CD4-positive, alpha-beta T cell treated with Interleukin-10 for 1 hour (primary cell): ENCODE results near the gene SPECC1L.

Source experiments
- DNase-seq: peaks from one replicate; pipeline ENCODE4 v3.0.0-alpha.2; 2020

Gene SPECC1L

DNA sequence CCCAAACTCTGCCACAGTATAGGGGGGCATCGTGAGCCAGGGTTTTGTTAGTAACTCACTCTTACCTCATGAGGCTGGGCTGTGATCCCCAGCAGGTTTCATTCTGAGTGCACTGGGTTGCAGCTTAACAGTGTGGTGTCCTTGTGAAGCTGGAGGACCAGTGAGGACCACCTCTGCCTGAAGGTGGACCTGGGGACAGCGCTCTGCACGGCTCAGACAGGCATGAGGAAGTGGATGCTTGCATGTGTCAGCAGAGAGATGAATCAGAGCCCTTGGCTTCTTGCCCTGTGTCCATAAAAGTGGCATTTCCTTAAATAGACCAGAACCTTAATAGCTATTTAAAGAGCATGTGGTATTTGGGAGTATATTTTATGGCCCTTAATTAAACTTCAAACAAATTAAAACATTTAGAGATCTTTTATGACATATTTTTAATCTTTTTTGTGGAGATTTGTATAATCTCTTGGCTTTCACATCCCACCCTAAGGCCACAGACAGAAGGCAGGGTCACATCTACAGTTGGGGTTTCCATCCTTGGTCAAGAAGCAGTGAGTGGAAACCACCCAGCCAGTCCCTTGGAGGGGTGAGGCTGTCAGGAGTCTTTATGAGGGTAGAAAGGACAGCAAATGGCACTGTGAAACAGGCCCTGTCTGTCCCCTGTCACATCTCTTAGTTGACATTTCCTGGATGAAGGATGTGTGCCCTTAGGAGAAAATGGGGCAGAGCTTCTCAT, 132.0 kb downstream of the SPECC1L start:
- DNase-seq: no peak

DNA sequence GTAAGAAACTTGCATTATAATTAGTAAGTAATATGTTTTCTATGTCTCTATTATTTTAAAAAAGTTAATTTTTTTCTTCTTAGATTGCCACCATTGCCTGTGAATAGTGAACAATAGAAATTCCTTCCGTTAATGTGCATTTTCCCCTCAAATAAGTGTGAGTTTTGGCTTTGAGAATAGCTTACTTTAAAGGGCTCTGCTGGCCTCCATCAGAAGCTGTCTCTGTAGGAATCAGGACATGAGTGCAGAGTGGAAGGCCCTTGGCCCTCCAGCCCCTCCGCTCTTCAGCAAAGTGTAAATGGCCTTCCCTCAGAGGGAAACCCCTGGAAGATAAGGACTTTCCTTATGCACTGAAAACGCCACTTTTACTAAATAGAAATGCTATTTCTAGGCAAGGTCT, 132.7 kb downstream of the SPECC1L start:
- no peak for DNase-seq

DNA sequence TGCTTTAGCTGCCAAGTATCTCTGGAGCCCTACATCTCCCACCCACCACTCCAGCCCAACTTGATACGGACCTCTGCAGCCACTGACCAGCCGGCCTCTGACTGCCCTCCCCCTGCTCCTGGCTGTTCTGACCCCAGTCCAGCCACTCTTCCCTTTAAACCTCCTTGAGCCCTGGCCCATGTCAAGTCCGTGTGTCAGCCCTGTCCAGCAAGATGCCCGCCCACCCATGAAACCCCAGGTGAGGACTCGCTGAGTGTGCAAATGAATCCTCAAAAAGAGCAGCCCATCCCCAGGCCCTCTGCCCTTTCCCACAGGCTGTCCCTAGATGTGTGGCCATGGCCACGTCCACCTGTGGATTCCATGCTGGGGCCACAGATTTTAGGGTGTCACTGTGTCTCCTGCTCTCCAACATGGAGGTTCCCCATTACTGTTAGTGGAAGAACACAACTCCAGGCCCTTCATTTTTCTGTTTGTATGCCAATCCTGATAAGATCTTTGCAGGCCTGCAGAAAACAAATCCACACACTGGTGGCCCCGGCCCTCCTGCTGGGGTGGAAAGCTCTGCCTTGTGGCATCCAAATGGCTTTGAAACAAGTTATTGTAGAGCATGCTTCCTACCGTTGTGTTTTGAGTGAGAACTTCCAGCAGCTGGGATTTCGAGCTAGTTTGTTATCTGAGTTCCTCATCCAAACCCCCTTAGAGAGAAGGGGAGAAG, 134.1 kb downstream of the SPECC1L start:
- no peak for DNase-seq

DNA sequence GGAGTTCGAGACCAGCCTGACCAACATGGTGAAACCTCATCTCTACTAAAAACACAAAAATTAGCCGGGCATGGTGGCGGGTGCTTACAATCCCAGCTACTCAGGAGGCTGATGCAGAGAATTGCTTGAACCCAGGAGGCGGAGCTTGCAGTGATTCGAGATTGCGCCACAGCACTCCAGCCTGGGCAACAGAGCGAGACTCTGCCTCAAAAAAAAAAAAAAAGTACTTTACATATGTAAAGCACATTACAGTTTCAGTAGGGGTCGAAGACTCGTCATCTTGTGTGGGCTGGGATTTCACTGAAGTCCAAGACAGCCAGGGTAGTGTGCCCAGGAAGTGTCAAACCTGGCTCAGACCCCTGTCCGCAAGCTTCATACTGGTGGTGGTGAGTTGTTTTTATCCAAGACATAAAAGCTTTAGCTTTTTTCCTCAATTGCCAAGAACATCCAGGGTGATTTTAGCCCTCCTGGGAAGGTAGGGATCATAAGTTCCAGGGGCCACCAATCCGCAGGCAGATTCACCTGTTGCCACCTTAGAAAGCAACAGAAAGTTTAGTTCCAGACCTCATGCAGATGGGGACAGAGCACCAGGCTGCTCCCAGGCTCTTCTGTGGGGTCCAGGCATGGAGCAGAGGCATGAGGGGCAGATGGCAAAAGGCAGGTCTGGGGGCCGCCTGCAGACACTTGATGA, 135.1 kb downstream of the SPECC1L start:
- DNase-seq: no peak

DNA sequence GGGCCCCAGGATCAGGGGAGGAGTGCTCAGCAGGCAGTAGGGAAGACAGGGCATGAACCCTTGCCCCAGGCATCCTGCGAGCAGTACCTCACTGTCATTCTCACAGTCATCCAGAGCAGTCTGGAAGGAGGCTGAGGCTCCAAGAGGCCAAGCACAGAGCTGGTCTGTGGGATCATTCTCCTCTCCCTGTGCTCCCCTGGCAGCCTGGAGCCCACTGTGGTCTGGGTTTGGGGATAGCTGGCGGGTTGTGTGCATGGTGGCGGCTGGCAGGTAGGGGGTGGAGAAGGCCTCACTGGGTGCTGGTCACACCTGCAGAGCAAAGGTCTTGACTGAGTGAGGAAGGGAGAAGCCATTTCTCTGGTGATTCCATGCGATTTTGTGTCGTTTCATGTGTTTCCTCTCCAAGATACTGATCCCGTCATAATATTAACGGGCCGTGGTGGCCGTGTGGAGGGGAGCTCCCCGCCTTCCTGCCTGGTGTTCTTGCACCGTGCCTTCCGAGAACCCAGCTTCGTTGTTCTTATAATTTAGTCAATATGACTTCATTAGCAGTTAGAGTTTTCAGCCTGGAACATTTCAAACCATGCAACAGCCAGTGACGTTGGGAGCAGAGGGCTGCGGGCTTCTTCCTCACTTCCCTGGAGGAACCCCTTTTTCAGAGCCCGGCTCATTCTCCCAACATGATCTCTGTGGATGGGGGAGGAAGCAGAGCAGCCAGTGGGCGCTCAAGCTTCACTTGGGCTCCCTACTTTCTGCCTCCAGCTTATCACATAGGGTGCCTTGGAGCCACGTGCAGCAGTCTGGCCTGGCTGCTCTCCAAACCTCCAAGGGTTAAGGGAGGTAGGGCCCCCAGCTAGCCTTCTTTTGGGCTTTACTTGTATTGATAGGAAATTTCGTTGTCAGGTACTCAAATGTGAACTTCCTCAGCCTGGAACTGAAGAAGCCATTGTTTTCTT, 136.0 kb downstream of the SPECC1L start:
- DNase-seq: no peak

DNA sequence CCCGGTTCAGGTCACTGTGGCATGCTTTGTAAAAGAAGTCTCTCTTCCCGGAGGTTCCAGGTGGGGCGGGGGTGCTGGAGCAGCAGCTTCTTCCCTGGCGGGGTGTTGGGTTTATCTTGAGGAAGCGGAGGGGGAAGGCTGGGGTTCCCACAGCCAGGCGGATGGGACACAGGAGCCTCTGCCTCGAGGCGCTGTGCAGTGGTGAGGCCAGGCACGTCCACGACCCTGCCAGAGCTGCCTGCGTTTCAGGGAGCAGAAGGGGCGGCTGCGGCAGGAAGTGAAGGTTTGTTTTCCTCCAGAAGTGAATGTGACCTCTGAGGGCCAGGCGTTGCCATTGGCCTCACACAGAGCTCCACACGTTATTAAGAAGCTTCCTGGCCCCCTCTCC, 136.6 kb downstream of the SPECC1L start:
- DNase-seq: no peak

DNA sequence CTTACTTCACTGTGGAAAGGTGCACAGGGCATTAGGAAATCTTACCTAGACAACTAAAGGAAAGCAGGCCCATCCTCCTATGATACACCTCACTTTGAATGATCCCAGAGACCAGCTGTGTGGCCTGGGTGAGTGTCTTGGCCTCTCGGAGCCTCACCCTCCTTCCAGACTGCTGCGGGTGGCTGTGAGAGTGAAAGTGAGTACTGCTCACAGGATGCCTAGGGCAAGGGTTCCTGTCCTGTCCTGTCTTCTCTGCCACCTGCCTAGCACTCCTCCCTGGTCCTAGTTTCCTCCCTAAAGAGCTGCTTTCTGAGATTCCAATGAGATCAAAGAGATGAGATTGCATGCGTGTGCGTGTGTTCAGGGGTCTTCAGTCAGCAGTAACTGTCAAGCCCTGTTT, 137.3 kb downstream of the SPECC1L start:
- DNase-seq: no peak

DNA sequence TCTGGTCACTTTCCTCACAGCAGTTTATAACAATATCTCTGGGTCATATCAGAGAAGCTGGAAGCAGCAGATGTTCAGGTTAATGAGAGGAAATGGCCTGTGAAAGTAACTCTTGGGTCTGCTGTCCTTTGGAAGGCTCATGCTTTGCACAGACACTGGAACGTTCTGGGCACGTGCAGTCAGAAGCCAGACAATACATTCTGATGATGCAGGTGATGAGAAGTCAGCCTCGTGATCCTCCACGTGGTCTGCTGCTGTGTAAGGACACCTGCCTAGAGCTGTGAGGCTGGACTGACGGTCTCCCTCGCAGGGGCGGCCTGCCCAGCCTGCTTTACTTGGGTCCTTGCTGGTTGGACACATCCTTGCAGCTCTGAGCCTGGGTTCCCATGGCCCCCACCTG, 138.0 kb downstream of the SPECC1L start:
- DNase-seq: no peak

DNA sequence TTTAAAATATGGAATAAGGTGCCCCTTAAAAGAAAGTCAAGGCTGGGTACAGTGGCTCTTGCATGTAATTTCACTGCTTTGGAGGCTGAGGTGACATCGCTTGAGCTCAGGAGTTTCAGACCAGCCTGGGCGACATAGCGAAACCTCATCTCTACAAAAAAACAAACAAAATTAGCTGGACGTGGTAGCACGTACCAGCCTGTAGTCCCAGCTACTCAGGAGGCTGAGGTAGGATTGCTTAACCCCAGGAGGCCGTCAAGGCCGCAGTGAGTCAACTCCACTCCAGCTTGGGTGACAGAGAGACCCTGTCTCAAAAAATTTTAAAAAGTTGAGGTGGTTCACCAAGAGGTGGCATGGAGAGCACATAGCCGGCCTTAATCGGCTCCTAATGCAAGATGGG, 139.1 kb downstream of the SPECC1L start:
- DNase-seq: no peak

DNA sequence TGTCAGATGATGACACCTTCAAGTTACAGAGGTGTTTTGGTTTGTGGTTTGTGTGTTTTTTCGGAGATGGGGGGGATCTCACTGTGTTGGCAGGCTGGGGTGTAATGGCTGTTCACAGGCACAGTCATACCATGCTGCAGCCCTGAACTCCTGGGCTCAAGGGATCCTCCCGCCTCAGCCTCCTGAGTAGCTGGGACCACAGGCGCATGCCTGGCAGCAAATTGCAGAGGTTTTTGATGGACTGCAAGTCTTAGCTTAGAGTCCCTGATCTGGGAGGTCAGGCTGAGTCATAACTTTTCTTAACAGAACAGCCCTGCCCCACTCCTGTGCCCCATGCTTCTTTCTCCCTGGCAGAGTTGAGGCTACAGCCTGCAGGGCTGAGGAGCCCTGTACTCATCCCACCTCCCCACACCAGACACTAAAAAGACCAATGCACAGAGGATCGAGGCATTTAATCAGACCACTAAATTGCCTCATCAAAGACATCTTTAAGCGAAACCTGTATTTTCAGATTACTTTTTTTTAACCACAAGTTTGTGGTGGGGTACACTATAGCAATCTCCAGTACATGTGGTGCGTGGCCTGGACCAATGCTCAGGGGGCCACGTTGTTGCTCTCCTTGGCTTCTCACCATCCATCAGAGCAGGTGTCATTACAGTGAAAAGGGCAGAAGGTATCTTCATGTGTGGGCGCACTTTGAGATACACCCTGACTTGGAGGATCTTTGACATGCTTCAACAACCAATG, 139.7 kb downstream of the SPECC1L start:
- peak; percentile 32 for DNase-seq

DNA sequence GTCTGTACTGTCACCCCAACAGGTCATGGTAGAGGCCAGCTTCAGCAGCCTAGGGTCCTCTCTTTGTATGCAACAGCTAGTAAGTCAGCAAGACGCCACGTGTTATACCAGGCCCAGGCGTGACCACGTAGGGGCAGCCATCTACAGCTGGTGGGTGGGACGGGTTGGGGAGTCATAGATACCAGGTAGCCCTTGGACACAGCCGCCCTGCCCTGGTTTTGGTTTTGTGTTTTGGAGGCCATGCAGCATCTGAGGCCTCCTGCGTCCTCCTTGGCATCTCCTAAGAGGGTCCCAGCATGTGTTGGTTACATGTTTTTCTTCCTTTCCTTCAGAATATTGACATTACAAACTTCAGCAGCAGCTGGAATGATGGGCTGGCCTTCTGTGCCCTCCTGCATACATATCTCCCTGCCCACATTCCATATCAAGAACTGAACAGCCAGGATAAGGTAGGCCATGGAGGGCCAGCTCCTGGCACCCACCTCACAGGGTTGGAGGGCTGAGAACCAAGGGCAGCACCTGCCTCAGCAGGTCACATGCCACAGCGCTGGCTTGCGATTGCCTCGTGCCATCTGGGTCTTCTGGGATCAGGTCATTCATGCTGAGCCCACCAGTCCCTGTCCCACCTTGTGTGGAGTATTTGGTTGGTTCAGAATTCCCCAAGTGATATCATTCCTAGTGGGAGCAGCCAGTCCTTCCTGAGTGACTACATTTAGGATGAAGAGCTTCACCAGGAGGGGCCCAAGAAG, 140.8 kb downstream of the SPECC1L start:
- no peak for DNase-seq

DNA sequence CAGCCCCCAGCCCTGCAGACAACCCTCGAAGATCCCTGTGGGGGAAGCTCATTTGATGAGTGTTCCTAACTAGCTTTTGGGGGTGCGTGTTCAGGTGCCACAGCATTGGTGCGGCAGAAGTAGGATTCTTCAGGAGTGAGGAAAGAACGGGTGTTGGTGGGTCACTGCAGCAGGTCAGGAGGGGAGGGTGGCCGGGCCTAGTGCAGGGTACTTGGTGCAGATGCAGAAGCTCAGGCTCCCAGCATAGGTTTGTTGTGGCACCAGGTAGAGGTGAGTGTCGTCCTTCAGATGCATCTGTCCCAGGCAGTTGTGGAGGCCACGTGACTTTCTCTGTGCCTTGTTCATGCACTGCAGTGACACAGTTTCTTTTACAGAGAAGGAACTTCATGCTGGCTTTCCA, 141.6 kb downstream of the SPECC1L start:
- no peak for DNase-seq

DNA sequence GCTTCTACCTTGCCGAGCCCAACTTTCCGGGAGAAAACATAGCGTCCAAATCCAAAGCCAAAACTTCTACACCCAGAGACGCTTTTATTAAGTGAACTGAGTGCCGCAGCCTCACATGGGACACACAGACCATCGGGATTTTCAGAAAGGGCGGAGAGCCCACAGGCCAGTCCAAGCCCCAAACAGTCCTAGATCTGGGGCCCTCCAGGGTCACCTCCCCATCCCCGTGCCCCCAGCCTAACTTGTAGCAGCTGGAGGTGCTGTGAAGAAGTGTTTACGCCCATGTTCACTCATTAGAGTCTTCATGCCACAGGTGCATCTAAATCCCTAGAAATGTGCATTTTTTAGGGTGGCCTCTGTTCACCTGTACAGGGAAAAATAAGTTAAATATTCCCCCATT, 142.6 kb downstream of the SPECC1L start:
- no peak for DNase-seq

DNA sequence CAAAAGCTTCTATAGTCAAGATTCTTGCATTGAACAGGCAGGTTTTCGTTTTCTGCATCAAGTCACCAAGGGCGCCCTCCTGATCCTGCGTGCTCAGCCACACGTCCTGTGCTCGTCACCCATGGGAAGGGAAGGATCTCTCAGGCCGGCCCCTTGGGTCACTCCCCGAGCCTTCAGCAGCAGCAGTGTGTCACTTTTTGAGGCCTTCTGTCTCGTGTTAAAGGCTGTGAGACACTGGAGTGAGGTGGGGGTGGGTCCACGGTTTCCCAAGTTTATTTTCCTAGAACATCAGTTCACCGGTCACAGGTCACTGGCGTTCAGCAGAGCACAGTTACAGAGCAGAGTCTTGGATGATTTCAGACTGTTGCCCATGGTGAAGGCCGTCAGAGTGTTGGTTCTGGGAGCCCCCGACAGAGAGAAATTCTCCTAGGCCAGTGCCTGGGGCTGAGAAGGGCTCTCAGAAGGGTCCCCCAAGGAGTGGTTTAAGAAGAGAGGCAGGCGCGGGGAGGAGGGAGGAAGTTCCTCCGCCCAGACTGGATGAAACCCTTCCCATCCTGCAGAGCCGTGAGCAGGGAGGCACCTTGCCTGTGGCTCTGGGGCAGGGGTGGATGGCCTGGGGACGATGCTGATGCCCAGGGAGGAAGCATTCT, 143.2 kb downstream of the SPECC1L start:
- DNase-seq: no peak

DNA sequence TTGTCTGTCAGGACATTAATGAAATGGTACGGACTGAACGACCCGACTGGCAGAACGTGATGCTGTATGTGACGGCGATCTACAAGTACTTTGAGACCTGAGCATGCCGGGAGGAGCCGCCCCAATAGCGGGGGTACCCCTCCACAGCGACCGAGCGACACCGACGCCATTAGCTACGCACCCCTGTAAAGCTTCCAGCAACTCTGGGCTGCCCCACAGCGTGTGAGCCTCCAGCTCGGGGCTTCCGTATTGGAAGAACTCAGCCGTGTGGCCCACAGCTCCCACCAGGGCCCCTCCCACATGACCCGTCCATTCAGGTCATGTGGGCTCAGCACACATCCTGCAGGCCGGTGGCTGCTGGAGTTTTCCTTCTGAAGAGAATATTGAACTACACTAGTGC, 143.9 kb downstream of the SPECC1L start:
- no peak for DNase-seq

DNA sequence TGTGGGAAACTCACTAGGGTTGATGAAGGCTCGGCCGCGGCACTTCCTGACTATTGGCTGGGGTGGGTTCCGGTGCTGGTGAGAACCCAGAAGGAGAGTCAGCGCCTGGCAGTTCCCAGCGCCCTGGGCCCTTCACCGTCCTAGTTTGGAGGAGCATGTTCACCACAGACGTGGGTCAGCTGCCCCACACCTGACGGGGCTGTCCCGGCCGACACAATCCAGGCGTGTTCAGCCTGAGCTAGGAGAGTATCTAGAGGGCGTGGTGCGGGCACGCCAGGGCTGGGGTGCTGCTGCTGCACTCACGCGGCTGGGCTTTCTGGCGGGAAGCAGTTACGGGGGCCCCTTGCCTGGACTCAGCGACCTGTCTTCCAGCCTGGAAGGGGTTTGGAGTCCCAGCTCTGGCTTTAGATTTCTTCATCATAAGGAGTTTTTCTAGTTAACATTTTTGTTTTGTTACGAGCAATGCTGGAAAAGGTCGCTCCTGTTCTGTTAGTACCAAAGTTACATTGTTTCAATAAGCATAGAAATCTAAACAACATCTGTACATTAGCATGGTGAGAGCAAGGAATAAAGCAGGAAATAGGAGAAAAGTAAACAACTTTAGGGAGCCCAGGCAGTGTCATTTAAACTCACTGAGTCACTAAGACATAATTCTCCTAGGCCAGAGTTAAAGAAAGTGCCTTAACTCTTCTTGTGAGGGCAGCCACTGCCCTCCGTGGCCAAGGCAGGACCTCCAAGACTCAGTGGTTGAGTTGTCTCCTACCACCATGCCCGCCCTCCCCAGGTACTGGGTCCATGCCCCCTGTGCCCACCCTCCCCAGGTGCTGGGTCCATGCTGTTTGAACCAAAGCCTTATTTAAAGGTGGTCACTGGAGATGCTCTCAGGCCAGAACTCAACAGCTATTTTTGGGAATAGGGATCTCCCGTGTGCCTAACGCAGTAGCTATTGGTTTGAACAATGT, 144.6 kb downstream of the SPECC1L start:
- no peak for DNase-seq

DNA sequence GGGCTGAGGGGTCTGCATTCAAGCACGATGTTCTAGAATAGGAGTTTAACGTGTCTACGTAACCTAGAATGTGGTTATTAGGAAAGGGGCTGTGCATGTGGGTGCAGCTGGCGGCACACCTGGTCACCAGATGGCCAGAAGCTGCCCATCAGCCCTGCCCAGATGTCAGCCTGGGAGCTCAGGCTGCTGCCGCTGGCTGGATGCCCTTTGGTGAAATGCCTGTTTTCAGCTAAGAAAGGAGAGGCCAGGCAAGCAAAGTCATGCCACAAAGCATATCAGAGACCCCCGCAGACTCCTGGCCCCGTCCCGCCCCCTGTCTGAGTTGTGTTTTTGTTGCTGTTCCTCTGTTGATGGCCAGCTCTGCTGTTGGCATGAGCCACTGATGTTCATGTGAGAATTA, 145.5 kb downstream of the SPECC1L start:
- DNase-seq: no peak

DNA sequence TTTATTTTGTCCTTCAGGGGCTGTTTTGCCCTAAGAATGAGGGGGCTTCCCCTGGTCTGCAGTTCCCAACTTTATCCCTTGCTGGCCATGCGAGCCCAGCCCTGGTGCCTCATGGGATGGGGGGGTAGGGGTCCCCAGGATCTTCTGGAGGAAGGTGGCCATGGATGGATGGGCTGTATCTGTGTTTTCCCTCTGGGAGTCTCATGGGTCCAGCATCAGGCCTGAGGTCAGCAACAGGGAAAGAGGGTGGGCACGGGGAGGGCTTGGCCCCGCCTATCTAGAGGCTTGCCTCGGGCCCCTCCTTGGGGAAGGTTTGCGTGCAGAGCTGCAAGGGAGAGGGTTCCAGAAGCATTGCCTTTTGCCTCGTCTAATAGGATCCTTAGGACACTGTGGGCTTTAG, 146.0 kb downstream of the SPECC1L start:
- DNase-seq: no peak

DNA sequence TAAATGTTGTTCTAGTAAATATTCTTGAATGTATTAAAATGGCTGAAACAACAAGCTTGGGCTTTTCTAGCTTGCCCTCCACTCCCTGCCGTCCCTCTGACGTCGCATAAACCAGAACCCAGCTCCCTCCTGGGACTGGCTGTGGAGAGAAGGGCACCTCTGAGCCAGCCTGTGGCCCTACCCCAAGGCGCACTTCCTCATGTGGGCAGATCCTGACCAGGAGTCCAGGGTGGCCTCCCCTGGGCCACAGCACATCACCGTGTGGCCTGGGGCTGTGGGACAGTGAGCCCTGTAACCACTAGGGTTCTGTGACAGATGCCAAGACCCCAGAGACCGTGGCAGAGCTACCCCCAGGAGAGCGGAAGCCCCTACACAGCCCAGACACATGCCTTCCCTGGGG, 146.6 kb downstream of the SPECC1L start:
- DNase-seq: no peak
